HEK293 (cell line): Measurements from ENCODE around the gene RPS19BP1.

Experiments
- CTCF ChIA-PET: fragments of 350-600 bp; formaldehyde crosslinking; extraction: SDS; loops from one replicate; lab custom pipeline; 2021; ENCODE audit warnings: antibody characterized with exemption; lab: Yijun Ruan, JAX
- POLR2A ChIA-PET: fragments of 300-600 bp; formaldehyde crosslinking; extraction: SDS; loops from one replicate; lab custom pipeline; 2020; ENCODE audit warnings: antibody characterized with exemption, inconsistent platforms; lab: Yijun Ruan, JAX
- H3K27ac ChIP-seq: fragments of 200-500 bp; sonication (Bioruptor generic); 2 replicates; pipeline ENCODE4 v1.5.1; 2014; ENCODE audit warnings: low read depth, low read length, control low read depth, inconsistent platforms; ENCODE audit errors: extremely low read depth
- H3K36me3 ChIP-seq, 2 experiments: fragments of 200-500 bp in 1 of 2; sonication (Bioruptor generic) in 1 of 2; 1 replicate in 1 of 2; 2 replicates in 1 of 2; pipeline ENCODE4 v1.5.1; 2014 to 2017; ENCODE audit warnings: inconsistent platforms in 2 of 2, low read length in 2 of 2; ENCODE audit not compliant: control insufficient read depth in 2 of 2, insufficient read depth in 1 of 2
- H3K4me1 ChIP-seq: fragments of 200-500 bp; sonication (Bioruptor generic); 2 replicates; pipeline ENCODE4 v1.5.1; 2014; ENCODE audit warnings: mild to moderate bottlenecking, low read length, inconsistent platforms; ENCODE audit not compliant: control insufficient read depth, insufficient read depth
- H3K4me3 ChIP-seq: 2 replicates; pipeline ENCODE4 v1.5.1; 2011; ENCODE audit warnings: low read depth, mild to moderate bottlenecking, control low read depth, low read length, moderate library complexity
- H3K9me3 ChIP-seq: fragments of 200-500 bp; sonication (Bioruptor generic); 2 replicates; pipeline ENCODE4 v1.5.1; 2014; ENCODE audit warnings: low read depth, low read length, inconsistent platforms; ENCODE audit not compliant: control insufficient read depth, insufficient read depth
- GLIS2 ChIP-seq: fragments of 450-650 bp; formaldehyde crosslinking; IDR thresholded peaks from 2 replicates; pipeline ENCODE4 v1.5.1; 2016; ENCODE audit warnings: missing biosample characterization, missing genetic modification characterization
- KLF1 ChIP-seq: fragments of 450-650 bp; formaldehyde crosslinking; IDR thresholded peaks from 2 replicates; pipeline ENCODE4 v1.5.1; 2016; ENCODE audit warnings: missing biosample characterization, missing genetic modification characterization
- TRIM28 ChIP-seq: IDR thresholded peaks from 2 replicates; pipeline ENCODE4 v1.6.1; 2011; ENCODE audit warnings: low read length, control low read depth, borderline replicate concordance
- ZFHX2 ChIP-seq: fragments of 450-650 bp; formaldehyde crosslinking; conservative IDR thresholded peaks from 2 replicates; pipeline ENCODE4 v1.5.1; 2016; ENCODE audit warnings: missing biosample characterization, missing genetic modification characterization
- ZIC2 ChIP-seq: fragments of 450-650 bp; formaldehyde crosslinking; IDR thresholded peaks from 2 replicates; pipeline ENCODE4 v1.5.1; 2016; ENCODE audit warnings: missing biosample characterization, missing genetic modification characterization
- ZNF175 ChIP-seq: fragments of 450-650 bp; formaldehyde crosslinking; IDR thresholded peaks from 2 replicates; pipeline ENCODE4 v1.5.1; 2016; ENCODE audit warnings: missing biosample characterization, missing genetic modification characterization
- ZNF266 ChIP-seq: fragments of 450-650 bp; formaldehyde crosslinking; IDR thresholded peaks from 2 replicates; pipeline ENCODE4 v1.5.1; 2016; ENCODE audit warnings: missing biosample characterization, missing genetic modification characterization, low read depth
- ZNF292 ChIP-seq: fragments of 450-650 bp; formaldehyde crosslinking; IDR thresholded peaks from 2 replicates; pipeline ENCODE4 v1.5.1; 2016; ENCODE audit warnings: low read depth, missing biosample characterization, missing genetic modification characterization, borderline replicate concordance
- ZNF350 ChIP-seq: fragments of 450-650 bp; formaldehyde crosslinking; IDR thresholded peaks from 2 replicates; pipeline ENCODE4 v1.5.0; 2017; ENCODE audit warnings: missing biosample characterization, mild to moderate bottlenecking, missing genetic modification characterization
- ZNF555 ChIP-seq: fragments of 450-650 bp; formaldehyde crosslinking; conservative IDR thresholded peaks from 2 replicates; pipeline ENCODE4 v1.5.1; 2017; ENCODE audit warnings: missing biosample characterization, mild to moderate bottlenecking, missing genetic modification characterization, inconsistent platforms
- ZNF785 ChIP-seq: fragments of 450-650 bp; formaldehyde crosslinking; IDR thresholded peaks from 2 replicates; pipeline ENCODE4 v1.5.1; 2016; ENCODE audit warnings: missing biosample characterization, missing genetic modification characterization
- ZNF791 ChIP-seq: fragments of 450-650 bp; formaldehyde crosslinking; IDR thresholded peaks from 2 replicates; pipeline ENCODE4 v1.5.1; 2016; ENCODE audit warnings: missing biosample characterization, missing genetic modification characterization
- ZNF843 ChIP-seq: fragments of 450-650 bp; formaldehyde crosslinking; IDR thresholded peaks from 2 replicates; pipeline ENCODE4 v1.5.1; 2016; ENCODE audit warnings: missing biosample characterization, missing genetic modification characterization
- ZSCAN30 ChIP-seq: fragments of 450-650 bp; IDR thresholded peaks from 2 replicates; pipeline ENCODE4 v1.5.1; 2018; ENCODE audit warnings: missing biosample characterization, mild to moderate bottlenecking, missing genetic modification characterization, moderate library complexity
- TF ChIP-seq, protein P1 (sequence below): fragments of 450-650 bp; formaldehyde crosslinking; IDR thresholded peaks from 2 replicates; pipeline ENCODE4 v1.5.1; 2017; ENCODE audit warnings: missing biosample characterization, mild to moderate bottlenecking, missing genetic modification characterization, moderate library complexity
- TF ChIP-seq, protein P2 (sequence below): fragments of 450-650 bp; formaldehyde crosslinking; IDR thresholded peaks from 2 replicates; pipeline ENCODE4 v1.5.1; 2017; ENCODE audit warnings: missing biosample characterization, missing genetic modification characterization
- TF ChIP-seq, protein P3 (sequence below): fragments of 450-650 bp; formaldehyde crosslinking; IDR thresholded peaks from 2 replicates; pipeline ENCODE4 v1.5.1; 2016; ENCODE audit warnings: missing biosample characterization, missing genetic modification characterization
- TF ChIP-seq, protein P4 (sequence below): fragments of 450-650 bp; formaldehyde crosslinking; IDR thresholded peaks from 2 replicates; pipeline ENCODE4 v1.5.1; 2017; ENCODE audit warnings: missing biosample characterization, missing genetic modification characterization
- TF ChIP-seq, protein P5 (sequence below): fragments of 450-650 bp; formaldehyde crosslinking; IDR thresholded peaks from 2 replicates; pipeline ENCODE4 v1.5.1; 2017; ENCODE audit warnings: missing biosample characterization, missing genetic modification characterization
- TF ChIP-seq, protein P6 (sequence below): fragments of 450-650 bp; formaldehyde crosslinking; IDR thresholded peaks from 2 replicates; pipeline ENCODE4 v1.5.1; 2016; ENCODE audit warnings: missing biosample characterization, missing genetic modification characterization

Gene RPS19BP1

DNA sequence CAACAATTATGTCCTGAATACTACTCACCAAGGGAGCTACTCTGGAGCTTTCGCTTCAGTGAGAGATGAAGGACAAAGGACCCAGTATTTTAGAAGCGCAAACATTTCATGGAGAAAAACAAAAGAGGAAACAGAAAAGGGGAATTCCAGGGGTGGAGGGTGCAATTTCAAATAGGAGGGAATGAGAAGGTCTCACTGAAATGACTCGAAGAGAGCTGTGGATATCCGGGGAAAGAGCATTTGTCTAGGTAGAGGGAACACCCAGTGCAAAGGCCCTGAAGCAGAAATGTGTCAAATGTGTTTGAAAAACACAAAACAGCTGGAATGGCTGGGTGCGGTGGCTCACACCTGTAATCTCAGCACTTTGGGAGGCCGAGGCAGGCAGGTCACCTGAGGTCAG is 2.4 kb downstream of the RPS19BP1 start (continued):
- no peak for TF ChIP-seq ZNF785 (tag by site-specific recombination)
- TF ChIP-seq ZNF555: no peak
- TF ChIP-seq KLF1 (tag by site-specific recombination): no peak
- TF ChIP-seq GLIS2: no peak
- TF ChIP-seq ZNF266: no peak
- TF ChIP-seq ZSCAN30 (tag by site-specific recombination): no peak
- no peak for TF ChIP-seq ZNF791 (tag by site-specific recombination)
- no peak for TF ChIP-seq ZNF350 (tag by site-specific recombination)
- TF ChIP-seq, protein P1, sequence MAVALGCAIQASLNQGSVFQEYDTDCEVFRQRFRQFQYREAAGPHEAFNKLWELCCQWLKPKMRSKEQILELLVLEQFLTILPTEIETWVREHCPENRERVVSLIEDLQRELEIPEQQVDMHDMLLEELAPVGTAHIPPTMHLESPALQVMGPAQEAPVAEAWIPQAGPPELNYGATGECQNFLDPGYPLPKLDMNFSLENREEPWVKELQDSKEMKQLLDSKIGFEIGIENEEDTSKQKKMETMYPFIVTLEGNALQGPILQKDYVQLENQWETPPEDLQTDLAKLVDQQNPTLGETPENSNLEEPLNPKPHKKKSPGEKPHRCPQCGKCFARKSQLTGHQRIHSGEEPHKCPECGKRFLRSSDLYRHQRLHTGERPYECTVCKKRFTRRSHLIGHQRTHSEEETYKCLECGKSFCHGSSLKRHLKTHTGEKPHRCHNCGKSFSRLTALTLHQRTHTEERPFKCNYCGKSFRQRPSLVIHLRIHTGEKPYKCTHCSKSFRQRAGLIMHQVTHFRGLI (tag by site-specific recombination): no peak
- TF ChIP-seq, all 188 proteins: peak for 0

DNA sequence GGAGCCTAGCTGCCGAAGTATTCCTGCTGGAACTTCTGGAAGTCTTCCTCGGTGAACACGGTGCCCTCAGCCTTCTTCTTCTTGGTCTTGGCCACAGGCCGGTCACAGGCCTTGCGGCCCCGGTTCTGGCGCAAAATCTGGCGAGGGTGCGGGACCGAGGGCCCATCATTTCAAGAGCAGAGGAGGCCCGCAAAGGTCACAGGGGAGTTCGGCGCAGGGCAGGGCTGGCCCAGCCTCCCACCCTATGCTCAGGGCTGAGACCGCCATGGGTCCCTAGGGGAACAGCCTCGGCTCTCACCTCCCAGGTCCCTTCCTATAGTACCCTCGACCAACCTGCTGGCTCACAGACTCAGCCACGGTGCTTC is 3.1 kb downstream of the RPS19BP1 start:
- peaks cover 11 to 61% of the 10 kb centered on the region in 2 experiments; a peak in 2 of 3 replicates for H3K36me3 ChIP-seq
- H3K9me3 ChIP-seq: no peaks in the 10 kb centered on the region
- POLR2A ChIA-PET: interaction anchor here (0.6 to 5.1 kb wide), 18 partner anchors 9 to 515 kb away, joined by 3 to 113 read pairs (median 4); partner anchors contain the start of genes ATF4, MIEF1, RPL3 and TAB1
- peak overlapping the region; percentile 17 for H3K27ac ChIP-seq
- peaks cover 14% of the 10 kb centered on the region for H3K4me1 ChIP-seq
- CTCF ChIA-PET: interaction anchor here (0.5 to 13.7 kb wide), 41 partner anchors 7 to 1478 kb away, joined by 3 to 380 read pairs (median 5); partner anchors contain the start of genes ATF4, MIEF1 and TAB1
- TF ChIP-seq TRIM28 (peak; percentile 58), ZIC2 (peak; percentile 1; the same call in 1 of the 2 replicates)
- TF ChIP-seq, protein P2, sequence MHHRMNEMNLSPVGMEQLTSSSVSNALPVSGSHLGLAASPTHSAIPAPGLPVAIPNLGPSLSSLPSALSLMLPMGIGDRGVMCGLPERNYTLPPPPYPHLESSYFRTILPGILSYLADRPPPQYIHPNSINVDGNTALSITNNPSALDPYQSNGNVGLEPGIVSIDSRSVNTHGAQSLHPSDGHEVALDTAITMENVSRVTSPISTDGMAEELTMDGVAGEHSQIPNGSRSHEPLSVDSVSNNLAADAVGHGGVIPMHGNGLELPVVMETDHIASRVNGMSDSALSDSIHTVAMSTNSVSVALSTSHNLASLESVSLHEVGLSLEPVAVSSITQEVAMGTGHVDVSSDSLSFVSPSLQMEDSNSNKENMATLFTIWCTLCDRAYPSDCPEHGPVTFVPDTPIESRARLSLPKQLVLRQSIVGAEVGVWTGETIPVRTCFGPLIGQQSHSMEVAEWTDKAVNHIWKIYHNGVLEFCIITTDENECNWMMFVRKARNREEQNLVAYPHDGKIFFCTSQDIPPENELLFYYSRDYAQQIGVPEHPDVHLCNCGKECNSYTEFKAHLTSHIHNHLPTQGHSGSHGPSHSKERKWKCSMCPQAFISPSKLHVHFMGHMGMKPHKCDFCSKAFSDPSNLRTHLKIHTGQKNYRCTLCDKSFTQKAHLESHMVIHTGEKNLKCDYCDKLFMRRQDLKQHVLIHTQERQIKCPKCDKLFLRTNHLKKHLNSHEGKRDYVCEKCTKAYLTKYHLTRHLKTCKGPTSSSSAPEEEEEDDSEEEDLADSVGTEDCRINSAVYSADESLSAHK (tag by site-specific recombination): no peak
- no peak overlapping the region; the same call in 1 of the 2 replicates for H3K4me3 ChIP-seq

DNA sequence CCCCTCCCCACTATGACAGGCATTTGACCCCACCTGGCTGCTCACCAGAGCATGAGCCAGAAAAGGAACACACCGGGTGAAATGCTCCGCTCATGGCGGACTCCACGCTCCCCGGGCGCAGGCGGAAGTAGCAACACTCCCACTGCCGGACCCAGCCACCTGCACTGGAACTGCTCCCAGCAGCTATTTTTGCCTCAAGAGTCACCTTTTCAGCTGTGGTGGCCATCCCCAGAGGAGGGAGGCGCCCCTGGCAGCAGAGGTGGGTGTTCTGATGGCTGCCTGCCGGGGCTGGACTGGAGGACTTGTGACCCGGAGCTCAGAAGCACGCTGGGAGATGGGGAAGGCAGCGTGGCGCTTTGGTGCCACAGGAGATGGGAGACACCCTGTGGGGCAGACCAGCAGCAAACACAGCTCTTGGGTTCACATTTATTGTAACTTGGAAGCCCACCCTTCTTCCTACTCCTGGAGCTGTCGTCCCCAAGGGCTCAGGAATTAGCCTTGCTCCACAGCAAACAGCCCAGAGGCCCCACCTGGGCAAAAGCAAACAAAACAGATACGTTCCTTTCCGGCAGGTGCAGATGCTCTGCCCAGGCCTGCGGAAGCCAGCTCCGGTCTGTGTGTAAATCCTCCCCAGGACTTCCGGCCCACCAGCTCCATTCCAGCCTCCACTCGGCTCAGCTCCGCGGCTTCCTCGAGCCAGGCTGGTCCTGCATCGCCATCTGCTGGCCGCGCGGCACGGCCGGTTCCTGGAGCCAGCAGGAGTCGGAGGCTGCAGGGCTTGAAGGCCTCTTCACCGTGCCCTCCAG is 3.7 kb downstream of the RPS19BP1 start:
- Histone ChIP-seq H3K4me3 (peak overlapping the region; percentile 9; the same call in 1 of the 2 replicates), H3K4me1 (peaks cover 14% of the 10 kb centered on the region), H3K27ac (peak overlapping the region; percentile 38), H3K36me3 (peaks cover 11 to 67% of the 10 kb centered on the region in 2 experiments; a peak in 2 of 3 replicates), H3K9me3 (no peaks in the 10 kb centered on the region)
- ChIA-PET CTCF (interaction anchor here (0.5 to 13.7 kb wide), 53 partner anchors 8 to 1364 kb away, joined by 3 to 380 read pairs (median 4); partner anchors contain the start of genes ATF4, MIEF1, RPL3 and TAB1), POLR2A (interaction anchor here (0.6 to 5.1 kb wide), 21 partner anchors 8 to 515 kb away, joined by 3 to 113 read pairs (median 4); partner anchors contain the start of genes ATF4, MIEF1, RPL3 and TAB1)
- no peak for TF ChIP-seq ZNF175 (tag by site-specific recombination)
- TF ChIP-seq ZNF292 (tag by site-specific recombination): no peak
- TF ChIP-seq, protein P3, sequence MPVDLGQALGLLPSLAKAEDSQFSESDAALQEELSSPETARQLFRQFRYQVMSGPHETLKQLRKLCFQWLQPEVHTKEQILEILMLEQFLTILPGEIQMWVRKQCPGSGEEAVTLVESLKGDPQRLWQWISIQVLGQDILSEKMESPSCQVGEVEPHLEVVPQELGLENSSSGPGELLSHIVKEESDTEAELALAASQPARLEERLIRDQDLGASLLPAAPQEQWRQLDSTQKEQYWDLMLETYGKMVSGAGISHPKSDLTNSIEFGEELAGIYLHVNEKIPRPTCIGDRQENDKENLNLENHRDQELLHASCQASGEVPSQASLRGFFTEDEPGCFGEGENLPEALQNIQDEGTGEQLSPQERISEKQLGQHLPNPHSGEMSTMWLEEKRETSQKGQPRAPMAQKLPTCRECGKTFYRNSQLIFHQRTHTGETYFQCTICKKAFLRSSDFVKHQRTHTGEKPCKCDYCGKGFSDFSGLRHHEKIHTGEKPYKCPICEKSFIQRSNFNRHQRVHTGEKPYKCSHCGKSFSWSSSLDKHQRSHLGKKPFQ (tag by site-specific recombination): no peak
- TF ChIP-seq, protein P4, sequence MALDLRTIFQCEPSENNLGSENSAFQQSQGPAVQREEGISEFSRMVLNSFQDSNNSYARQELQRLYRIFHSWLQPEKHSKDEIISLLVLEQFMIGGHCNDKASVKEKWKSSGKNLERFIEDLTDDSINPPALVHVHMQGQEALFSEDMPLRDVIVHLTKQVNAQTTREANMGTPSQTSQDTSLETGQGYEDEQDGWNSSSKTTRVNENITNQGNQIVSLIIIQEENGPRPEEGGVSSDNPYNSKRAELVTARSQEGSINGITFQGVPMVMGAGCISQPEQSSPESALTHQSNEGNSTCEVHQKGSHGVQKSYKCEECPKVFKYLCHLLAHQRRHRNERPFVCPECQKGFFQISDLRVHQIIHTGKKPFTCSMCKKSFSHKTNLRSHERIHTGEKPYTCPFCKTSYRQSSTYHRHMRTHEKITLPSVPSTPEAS (tag by site-specific recombination): peak; percentile 77
- no peak for TF ChIP-seq ZNF266
- TF ChIP-seq ZNF843 (tag by site-specific recombination): no peak
- TF ChIP-seq, protein P5, sequence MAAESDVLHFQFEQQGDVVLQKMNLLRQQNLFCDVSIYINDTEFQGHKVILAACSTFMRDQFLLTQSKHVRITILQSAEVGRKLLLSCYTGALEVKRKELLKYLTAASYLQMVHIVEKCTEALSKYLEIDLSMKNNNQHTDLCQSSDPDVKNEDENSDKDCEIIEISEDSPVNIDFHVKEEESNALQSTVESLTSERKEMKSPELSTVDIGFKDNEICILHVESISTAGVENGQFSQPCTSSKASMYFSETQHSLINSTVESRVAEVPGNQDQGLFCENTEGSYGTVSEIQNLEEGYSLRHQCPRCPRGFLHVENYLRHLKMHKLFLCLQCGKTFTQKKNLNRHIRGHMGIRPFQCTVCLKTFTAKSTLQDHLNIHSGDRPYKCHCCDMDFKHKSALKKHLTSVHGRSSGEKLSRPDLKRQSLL (tag by site-specific recombination): peak; percentile 82
- TF ChIP-seq, protein P6, sequence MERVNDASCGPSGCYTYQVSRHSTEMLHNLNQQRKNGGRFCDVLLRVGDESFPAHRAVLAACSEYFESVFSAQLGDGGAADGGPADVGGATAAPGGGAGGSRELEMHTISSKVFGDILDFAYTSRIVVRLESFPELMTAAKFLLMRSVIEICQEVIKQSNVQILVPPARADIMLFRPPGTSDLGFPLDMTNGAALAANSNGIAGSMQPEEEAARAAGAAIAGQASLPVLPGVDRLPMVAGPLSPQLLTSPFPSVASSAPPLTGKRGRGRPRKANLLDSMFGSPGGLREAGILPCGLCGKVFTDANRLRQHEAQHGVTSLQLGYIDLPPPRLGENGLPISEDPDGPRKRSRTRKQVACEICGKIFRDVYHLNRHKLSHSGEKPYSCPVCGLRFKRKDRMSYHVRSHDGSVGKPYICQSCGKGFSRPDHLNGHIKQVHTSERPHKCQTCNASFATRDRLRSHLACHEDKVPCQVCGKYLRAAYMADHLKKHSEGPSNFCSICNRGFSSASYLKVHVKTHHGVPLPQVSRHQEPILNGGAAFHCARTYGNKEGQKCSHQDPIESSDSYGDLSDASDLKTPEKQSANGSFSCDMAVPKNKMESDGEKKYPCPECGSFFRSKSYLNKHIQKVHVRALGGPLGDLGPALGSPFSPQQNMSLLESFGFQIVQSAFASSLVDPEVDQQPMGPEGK (tag by site-specific recombination): peak; percentile 64; the same call in 1 of the 2 replicates
- TF ChIP-seq ZFHX2 (tag by site-specific recombination): peak; percentile 35; the same call in 1 of the 2 replicates
